ENCODE results near the gene GAS5.
"Not testable (repeated sequence)": the region's sequence is repeated elsewhere in the genome, so short reads cannot be mapped to it uniquely, and the experiment has no call there.

The GAS5 gene

GRCh38 chr1:173870252-173871075, 2.7 kb upstream of the GAS5 start:
- DNase-seq, result peak in 5 of 10 donors; percentile 26 to 85 (median 46)
- intact Hi-C loops (cut with DNase I), result no loop called here

GRCh38 chr1:173869021-173869359, 1.2 kb upstream of the GAS5 start:
- intact Hi-C loops (cut with DNase I), result loop anchor here (2.0 to 5.0 kb wide), 2 partner anchors 153 to 290 kb away; partner anchors contain the start of genes RABGAP1L and RC3H1
- DNase-seq, result no peak

GRCh38 chr1:173868266-173869020, 654 bp upstream of the GAS5 start, which contains the start of gene ZBTB37:
Gene ZBTB37, plus strand, starts transcription at chr1:173868380. Its CDS starts 1,846 bp downstream, at chr1:173870226.
- peak in 4 of 10 donors; percentile 53 to 90 (median 76) for DNase-seq
- intact Hi-C loops (cut with DNase I), result loop anchor here (2.0 to 5.0 kb wide), 2 partner anchors 154 to 290 kb away; partner anchors contain the start of genes RABGAP1L and RC3H1

GRCh38 chr1:173867141-173867752, 542 bp downstream of the GAS5 start:
- intact Hi-C loops (cut with DNase I), result loop anchor here (2.0 to 5.0 kb wide), 2 partner anchors 42 to 155 kb away; partner anchors contain the start of genes CENPL, DARS2 and RC3H1

GRCh38 chr1:173866413-173867115, 1.2 kb downstream of the GAS5 start:
- intact Hi-C loops (cut with DNase I), result loop anchor here (2.0 to 5.0 kb wide), 2 partner anchors 42 to 156 kb away; partner anchors contain the start of genes CENPL, DARS2 and RC3H1
- DNase-seq, result no peak

More at GRCh38 chr1:173867141-173867752, 542 bp downstream of the GAS5 start:
- DNase-seq, result peak in 3 of 10 donors; percentile 23 to 75 (median 71)

GRCh38 chr1:173865468-173866164, 2.2 kb downstream of the GAS5 start:
- no peak for DNase-seq
- intact Hi-C loops (cut with DNase I), result loop anchor here (2.0 to 5.0 kb wide), 2 partner anchors 41 to 157 kb away; partner anchors contain the start of genes CENPL, DARS2 and RC3H1

GRCh38 chr1:173864179-173864867, 3.5 kb downstream of the GAS5 start:
- intact Hi-C loops (cut with DNase I), result no loop called here

GRCh38 chr1:173863224-173864161, 4.3 kb downstream of the GAS5 start:
- no peak for DNase-seq
- intact Hi-C loops (cut with DNase I), result no loop called here

More at GRCh38 chr1:173864179-173864867, 3.5 kb downstream of the GAS5 start:
- DNase-seq, result no peak

GRCh38 chr1:173862769-173863223, 5.0 kb downstream of the GAS5 start:
- intact Hi-C loops (cut with DNase I), result no loop called here

GRCh38 chr1:173862146-173862768, 5.5 kb downstream of the GAS5 start:
- DNase-seq; intact Hi-C loops (cut with DNase I): not testable (repeated sequence)

More at GRCh38 chr1:173862769-173863223, 5.0 kb downstream of the GAS5 start:
- DNase-seq, result no peak

- no peak for DNase-seq
- intact Hi-C loops (cut with DNase I), result no loop called here
Observed at GRCh38 chr1:173861731-173862145, 6.1 kb downstream of the GAS5 start.

GRCh38 chr1:173860065-173860464, 7.7 kb downstream of the GAS5 start:
- DNase-seq, result no peak
- intact Hi-C loops (cut with DNase I), result no loop called here

GRCh38 chr1:173859547-173859946, 8.2 kb downstream of the GAS5 start:
- intact Hi-C loops (cut with DNase I), result not testable (repeated sequence)
- DNase-seq, result peak in 1 of 10 donors; percentile 48

- intact Hi-C loops (cut with DNase I), result no loop called here
- DNase-seq, result no peak
Observed at GRCh38 chr1:173857363-173857917, 10.3 kb downstream of the GAS5 start.

- no peak for DNase-seq
- intact Hi-C loops (cut with DNase I), result no loop called here
Observed at GRCh38 chr1:173856903-173857302, 10.9 kb downstream of the GAS5 start.

GRCh38 chr1:173856014-173856413, 11.8 kb downstream of the GAS5 start:
- no peak for DNase-seq
- intact Hi-C loops (cut with DNase I), result no loop called here

- no peak for DNase-seq
- intact Hi-C loops (cut with DNase I), result no loop called here
Observed at GRCh38 chr1:173853074-173853473, 14.7 kb downstream of the GAS5 start.
